WI38 (cell line): ENCODE data around the gene L2HGDH.
A peak's percentile ranks its signal among the peaks of the same experiment; 100 is the strongest.

Experiments
- H3K4me3 ChIP-seq: 2 replicates; pipeline ENCODE4 v1.5.1; 2011; ENCODE audit warnings: low read depth, mild to moderate bottlenecking, control low read depth, low read length
- CTCF ChIP-seq: IDR thresholded peaks from 2 replicates; pipeline ENCODE4 v1.5.1; 2012; ENCODE audit warnings: low read depth, mild to moderate bottlenecking, control low read depth, low read length

The L2HGDH gene

GRCh38 chr14:50344876-50345563, 33.0 kb upstream of the L2HGDH start:
- no peak for TF ChIP-seq CTCF
- H3K4me3 ChIP-seq, result no peak overlapping the region

GRCh38 chr14:50344116-50344775, 32.2 kb upstream of the L2HGDH start:
- TF ChIP-seq CTCF, result no peak
- no peak overlapping the region for H3K4me3 ChIP-seq

GRCh38 chr14:50343434-50343833, 31.4 kb upstream of the L2HGDH start:
- H3K4me3 ChIP-seq, result no peak overlapping the region
- TF ChIP-seq CTCF, result no peak

GRCh38 chr14:50342221-50343078, 30.4 kb upstream of the L2HGDH start:
- peak overlapping the region; percentile 36 for H3K4me3 ChIP-seq
- TF ChIP-seq CTCF, result peak; percentile 24; the same call in 1 of the 2 replicates

GRCh38 chr14:50340963-50341362, 28.9 kb upstream of the L2HGDH start:
- H3K4me3 ChIP-seq, result no peak overlapping the region
- TF ChIP-seq CTCF, result no peak

GRCh38 chr14:50340045-50340444, 28.0 kb upstream of the L2HGDH start:
- H3K4me3 ChIP-seq, result no peak overlapping the region
- no peak for TF ChIP-seq CTCF
